ENCODE results near the gene MBLAC1.
A peak's percentile ranks its signal among the peaks of the same experiment; 100 is the strongest.

The MBLAC1 gene

GRCh38 chr7:100130608-100131453 lies 4.1 kb downstream of the MBLAC1 start:
- TF ChIP-seq CTCF (IDR thresholded peaks at IDR 0.05; ENCODE audit: unreplicated experiment in 3 of 3): peak; percentile 89 to 95 (median 95)
- Mint-ChIP-seq H3K9me3 (no peaks in the 10 kb centered on the region), H3K4me1 (peaks cover 17% of the 10 kb centered on the region), H3K4me3 (peak overlapping the region; percentile 24 to 32 (median 29)), H3K27ac (no peak overlapping the region), H3K36me3 (ENCODE audit: low read depth) (no peaks in the 10 kb centered on the region), H3K27me3 (ENCODE audit: low read depth) (peaks cover 3% of the 10 kb centered on the region)

GRCh38 chr7:100132126-100132525 lies 5.4 kb downstream of the MBLAC1 start:
- Mint-ChIP-seq H3K27ac (no peak overlapping the region), H3K36me3 (ENCODE audit: low read depth) (no peaks in the 10 kb centered on the region), H3K4me3 (no peak overlapping the region), H3K9me3 (no peaks in the 10 kb centered on the region), H3K4me1 (peaks cover 12% of the 10 kb centered on the region), H3K27me3 (ENCODE audit: low read depth) (peaks cover 8% of the 10 kb centered on the region)
- TF ChIP-seq CTCF (IDR thresholded peaks at IDR 0.05; ENCODE audit: unreplicated experiment in 3 of 3): no peak

GRCh38 chr7:100132697-100133151 lies 6.0 kb downstream of the MBLAC1 start:
- peaks cover 12% of the 10 kb centered on the region for H3K4me1 Mint-ChIP-seq
- H3K27me3 Mint-ChIP-seq (ENCODE audit: low read depth): peaks cover 8% of the 10 kb centered on the region
- H3K27ac Mint-ChIP-seq: peak overlapping the region in 1 of 3 experiments; percentile 5
- H3K36me3 Mint-ChIP-seq (ENCODE audit: low read depth): no peaks in the 10 kb centered on the region
- peak overlapping the region in 1 of 3 experiments; percentile 1 for H3K4me3 Mint-ChIP-seq
- H3K9me3 Mint-ChIP-seq: no peaks in the 10 kb centered on the region
- peak; percentile 75 to 89 (median 85) for TF ChIP-seq CTCF (IDR thresholded peaks at IDR 0.05; ENCODE audit: unreplicated experiment in 3 of 3)

- TF ChIP-seq CTCF (IDR thresholded peaks at IDR 0.05; ENCODE audit: unreplicated experiment in 3 of 3): no peak
- Mint-ChIP-seq H3K4me3 (no peak overlapping the region), H3K27me3 (ENCODE audit: low read depth) (peaks cover 12% of the 10 kb centered on the region), H3K9me3 (no peaks in the 10 kb centered on the region), H3K4me1 (no peaks in the 10 kb centered on the region), H3K36me3 (ENCODE audit: low read depth) (no peaks in the 10 kb centered on the region), H3K27ac (no peak overlapping the region)
Observed at GRCh38 chr7:100137851-100138760, 11.3 kb downstream of the MBLAC1 start.

- no peaks in the 10 kb centered on the region for H3K36me3 Mint-ChIP-seq (ENCODE audit: low read depth)
- peaks cover 4% of the 10 kb centered on the region for H3K27me3 Mint-ChIP-seq (ENCODE audit: low read depth)
- TF ChIP-seq CTCF (IDR thresholded peaks at IDR 0.05; ENCODE audit: unreplicated experiment in 3 of 3): no peak
- H3K4me3 Mint-ChIP-seq: no peak overlapping the region
- no peaks in the 10 kb centered on the region for H3K9me3 Mint-ChIP-seq
- H3K4me1 Mint-ChIP-seq: no peaks in the 10 kb centered on the region
- H3K27ac Mint-ChIP-seq: no peak overlapping the region
Observed at GRCh38 chr7:100141555-100141949, 14.8 kb downstream of the MBLAC1 start.

Data from nephron (organoid).